ENCODE results near the gene SLC6A13.

- no peak for TF ChIP-seq TAF1 (IDR thresholded peaks at IDR 0.05; ENCODE audit: borderline replicate concordance, low read depth, low read length)
- no peak for TF ChIP-seq POLR2A (IDR thresholded peaks at IDR 0.05; ENCODE audit: low read depth, low read length)
These were observed 29.6 kb upstream of the SLC6A13 start for GRCh38 chr12:292186-292585.

All from GM12892 (cell line).